Panc1 (cell line): Measurements from ENCODE around the gene CROCC2. TPM values are rescaled to one million over a fixed set of nuclear protein-coding genes. Genes with fewer than 3 reads are reported as not detected.

Experiments used
- ATAC-seq: fragments of 200-7000 bp; cut with Tn5 transposase; 2 replicates; pipeline ENCODE4 v1.9.1; 2020; ENCODE audit warnings: mild to moderate bottlenecking, moderate library complexity
- BruUV-seq: library from RNA; stranded (reverse); fragments of 400-500 nt; replicated peaks from 2 replicates; lab custom pipeline; 2021; lab: Mats Ljungman, UMichigan
- CTCF ChIA-PET: fragments of 300-600 bp; sonication (Branson Sonifier 250); formaldehyde crosslinking; loops from one replicate; lab custom pipeline; 2022; ENCODE audit warnings: antibody characterized with exemption; lab: Charles Lee
- POLR2A ChIA-PET: fragments of 300-600 bp; sonication (Branson Sonifier 250); formaldehyde crosslinking; loops from one replicate; lab custom pipeline; 2022; ENCODE audit warnings: antibody characterized with exemption; lab: Charles Lee
- DNase-seq: peaks from one replicate; pipeline ENCODE4 v3.0.0-alpha.2; 2010; ENCODE audit warnings: low read depth, low spot score
- H3K27ac ChIP-seq: 2 replicates; pipeline ENCODE4 v1.5.1; 2011; ENCODE audit warnings: mild to moderate bottlenecking, low read length, inconsistent platforms
- H3K27me3 ChIP-seq: fragments of 200-500 bp; sonication (Bioruptor generic); 2 replicates; pipeline ENCODE4 v1.6.0; 2014; ENCODE audit warnings: low read length, inconsistent platforms; ENCODE audit not compliant: control insufficient read depth, insufficient read depth
- H3K36me3 ChIP-seq: fragments of 200-500 bp; sonication (Bioruptor generic); 2 replicates; pipeline ENCODE4 v1.5.1; 2014; ENCODE audit warnings: inconsistent platforms, mild to moderate bottlenecking, low read length, moderate library complexity; ENCODE audit not compliant: control insufficient read depth, insufficient read depth
- H3K4me1 ChIP-seq: 2 replicates; pipeline ENCODE4 v1.5.1; 2011; ENCODE audit warnings: inconsistent platforms, mild to moderate bottlenecking, low read length, moderate library complexity; ENCODE audit not compliant: control insufficient read depth, insufficient read depth
- H3K4me3 ChIP-seq, 2 experiments: 2 replicates each; pipeline ENCODE4 v1.5.1; 2011 to 2012; ENCODE audit warnings: low read depth in 2 of 2, low read length in 2 of 2, mild to moderate bottlenecking in 2 of 2, inconsistent platforms in 1 of 2, moderate library complexity in 1 of 2
- H3K9me3 ChIP-seq: fragments of 200-500 bp; sonication (Bioruptor generic); 2 replicates; pipeline ENCODE4 v1.5.1; 2014; ENCODE audit warnings: low read depth, mild to moderate bottlenecking, inconsistent platforms, low read length, moderate library complexity; ENCODE audit not compliant: control insufficient read depth, insufficient read depth
- POLR2AphosphoS5 ChIP-seq: IDR thresholded peaks from 2 replicates; pipeline ENCODE4 v1.6.1; 2012; ENCODE audit warnings: mild to moderate bottlenecking, low read depth, low read length, moderate library complexity
- REST ChIP-seq, 2 experiments: IDR thresholded peaks; 2 replicates each; pipeline ENCODE4 v1.6.1; 2011 to 2012; ENCODE audit warnings: low read depth in 2 of 2, control low read depth in 1 of 2, low read length in 1 of 2, mild to moderate bottlenecking in 1 of 2, moderate library complexity in 1 of 2; ENCODE audit not compliant: insufficient read depth in 1 of 2
- SIN3A ChIP-seq: IDR thresholded peaks from 2 replicates; pipeline ENCODE4 v1.6.1; 2012; ENCODE audit warnings: low read depth, mild to moderate bottlenecking, low read length, moderate library complexity, borderline replicate concordance; ENCODE audit not compliant: insufficient read depth
- TCF7L2 ChIP-seq: IDR thresholded peaks from 2 replicates; pipeline ENCODE4 v1.6.1; 2011; ENCODE audit warnings: mild to moderate bottlenecking, low read depth, low read length, inconsistent platforms
- in situ Hi-C: cut with HindIII; loops from 2 replicates; pipeline ENCODE4 v1.10.0; 2016; ENCODE audit warnings: low sequenced_read_pairs, low pct_unique_long_range_greater_than_20kb
- intact Hi-C: fragments of 100-400 bp; cut with micrococcal nuclease; formaldehyde crosslinking; loops from one replicate; pipeline ENCODE4 v1.10.0; 2022; ENCODE audit not compliant: unreplicated experiment
- total RNA-seq: library from RNA; stranded (reverse); gene quantifications from one replicate; pipeline ENCODE4 v1.2.1, GENCODE V29; 2021; ENCODE audit not compliant: unreplicated experiment
- TF ChIP-seq, protein P1 (sequence below): fragments of 450-650 bp; IDR thresholded peaks from 2 replicates; pipeline ENCODE4 v1.5.1; 2017; ENCODE audit warnings: mild to moderate bottlenecking

Gene CROCC2
- total RNA-seq, 1 experiment from 2014 or later, result 0.23 TPM

DNA sequence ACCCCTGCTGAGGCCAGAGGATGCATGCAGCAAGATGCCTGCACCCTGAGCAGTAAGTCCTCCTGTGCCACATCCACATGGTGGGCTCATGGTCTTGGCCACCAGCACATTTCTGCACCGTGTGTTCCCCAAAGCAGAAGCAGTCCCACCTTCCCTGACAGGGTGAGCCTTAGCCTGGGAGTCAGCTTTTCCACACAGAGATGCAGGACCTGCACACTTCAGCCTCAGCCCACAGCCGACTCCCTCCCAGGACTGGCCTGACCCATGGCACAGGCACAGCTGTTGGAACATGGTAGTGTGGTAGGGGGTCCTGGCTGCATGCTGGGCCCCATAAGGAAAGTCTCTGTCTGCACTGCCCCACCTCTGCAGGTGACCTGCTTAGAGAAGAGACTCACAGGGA, 97.2 kb downstream of the CROCC2 start:
- no TSS peak for BruUV-seq
- Histone ChIP-seq H3K4me1 (no peaks in the 10 kb centered on the region; the same call in 1 of the 2 replicates), H3K4me3 (no peak overlapping the region), H3K27me3 (no peaks in the 10 kb centered on the region), H3K36me3 (no peaks in the 10 kb centered on the region; the same call in 1 of the 2 replicates), H3K9me3 (peaks cover 13% of the 10 kb centered on the region; the same call in 1 of the 2 replicates), H3K27ac (no peak overlapping the region)
- ATAC-seq (no peak), DNase-seq (no peak)
- TF ChIP-seq TCF7L2, result no peak
- TF ChIP-seq, protein P1, sequence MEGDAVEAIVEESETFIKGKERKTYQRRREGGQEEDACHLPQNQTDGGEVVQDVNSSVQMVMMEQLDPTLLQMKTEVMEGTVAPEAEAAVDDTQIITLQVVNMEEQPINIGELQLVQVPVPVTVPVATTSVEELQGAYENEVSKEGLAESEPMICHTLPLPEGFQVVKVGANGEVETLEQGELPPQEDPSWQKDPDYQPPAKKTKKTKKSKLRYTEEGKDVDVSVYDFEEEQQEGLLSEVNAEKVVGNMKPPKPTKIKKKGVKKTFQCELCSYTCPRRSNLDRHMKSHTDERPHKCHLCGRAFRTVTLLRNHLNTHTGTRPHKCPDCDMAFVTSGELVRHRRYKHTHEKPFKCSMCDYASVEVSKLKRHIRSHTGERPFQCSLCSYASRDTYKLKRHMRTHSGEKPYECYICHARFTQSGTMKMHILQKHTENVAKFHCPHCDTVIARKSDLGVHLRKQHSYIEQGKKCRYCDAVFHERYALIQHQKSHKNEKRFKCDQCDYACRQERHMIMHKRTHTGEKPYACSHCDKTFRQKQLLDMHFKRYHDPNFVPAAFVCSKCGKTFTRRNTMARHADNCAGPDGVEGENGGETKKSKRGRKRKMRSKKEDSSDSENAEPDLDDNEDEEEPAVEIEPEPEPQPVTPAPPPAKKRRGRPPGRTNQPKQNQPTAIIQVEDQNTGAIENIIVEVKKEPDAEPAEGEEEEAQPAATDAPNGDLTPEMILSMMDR, result no peak
- TF ChIP-seq SIN3A, result no peak
- TF ChIP-seq REST (IDR thresholded peaks at IDR 0.05; ENCODE audit: insufficient read depth in 1 of 2, low read depth in 2 of 2, low read length in 1 of 2), result no peak
- ChIA-PET POLR2A (no interaction called here), CTCF (no interaction called here)
- in situ Hi-C loops, result no loop called here
- intact Hi-C loops, result no loop called here

DNA sequence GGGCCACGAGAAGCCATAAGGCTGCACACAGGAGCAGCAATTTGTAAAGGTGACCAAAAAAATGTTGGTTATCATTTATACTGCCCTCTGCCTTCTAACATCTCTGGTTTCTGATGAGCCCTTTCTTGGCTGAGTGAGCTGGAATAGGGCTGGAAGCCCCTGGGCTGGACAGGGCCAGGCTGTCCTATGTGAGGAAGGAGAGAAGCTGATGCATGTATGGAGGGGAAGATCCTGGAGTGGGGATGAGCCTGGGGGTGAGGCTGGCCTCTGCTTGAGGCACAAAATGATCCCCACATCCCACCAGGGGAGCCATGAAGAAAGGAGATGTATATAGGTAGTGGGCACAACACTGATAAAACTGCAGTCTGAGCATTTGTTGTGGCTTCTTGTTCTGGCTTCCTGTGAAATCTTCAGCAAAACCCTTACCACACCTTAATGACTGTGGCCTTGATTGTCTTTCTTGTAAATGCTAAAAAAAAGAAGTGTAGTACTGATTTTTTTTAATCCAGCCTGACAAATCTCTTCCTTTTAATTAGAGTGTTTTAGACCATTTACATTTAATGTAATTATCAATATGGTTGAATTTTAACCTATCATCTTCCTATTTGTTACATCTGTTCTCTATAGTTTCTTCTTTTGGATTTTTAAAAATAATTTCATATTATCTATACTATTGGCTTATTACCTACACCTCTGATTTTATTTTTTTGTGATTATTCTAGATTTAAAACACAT, 97.9 kb downstream of the CROCC2 start:
- TF ChIP-seq, protein P1, result no peak
- TF ChIP-seq TCF7L2, result no peak
- TF ChIP-seq POLR2AphosphoS5, result no peak
- TF ChIP-seq SIN3A, result no peak
- no peak for TF ChIP-seq REST (IDR thresholded peaks at IDR 0.05; ENCODE audit: insufficient read depth in 1 of 2, low read depth in 2 of 2, low read length in 1 of 2)
- BruUV-seq, result no TSS peak
- H3K9me3 ChIP-seq, result peaks cover 13% of the 10 kb centered on the region; the same call in 1 of the 2 replicates
- no peak for ATAC-seq
- DNase-seq, result no peak
- no peak overlapping the region for H3K27ac ChIP-seq
- H3K27me3 ChIP-seq, result no peaks in the 10 kb centered on the region
- ChIA-PET CTCF (no interaction called here), POLR2A (no interaction called here)
- no peak overlapping the region for H3K4me3 ChIP-seq
- H3K36me3 ChIP-seq, result no peaks in the 10 kb centered on the region; the same call in 1 of the 2 replicates
- peaks cover 5% of the 10 kb centered on the region for H3K4me1 ChIP-seq
- intact Hi-C loops, result no loop called here
- in situ Hi-C loops, result no loop called here
